Astrocyte (in vitro differentiated cells and primary cell): Measurements from ENCODE around the gene KRTAP16-1. TPM values are rescaled to one million over a fixed set of nuclear protein-coding genes. Genes with fewer than 3 reads are reported as not detected.

Experiments
- DNase-seq: peaks from one replicate; pipeline ENCODE4 v3.0.0-alpha.2; 2010; ENCODE audit warnings: low read depth
- FAIRE-seq: peaks from 2 replicates; lab custom pipeline; 2011; peaks lifted over from hg19 to GRCh38; lab: Jason Lieb, UNC
- H2AFZ ChIP-seq: 2 replicates; pipeline ENCODE4 v1.6.0; 2012; ENCODE audit warnings: low read depth, low read length, inconsistent platforms
- H3K27ac ChIP-seq: 2 replicates; pipeline ENCODE4 v1.5.1; 2011; ENCODE audit warnings: low read depth, low read length, inconsistent platforms
- H3K27me3 ChIP-seq: 2 replicates; pipeline ENCODE4 v1.6.0; 2011; ENCODE audit warnings: low read length, inconsistent platforms; ENCODE audit not compliant: insufficient read depth
- H3K36me3 ChIP-seq: 2 replicates; pipeline ENCODE4 v1.5.1; 2011; ENCODE audit warnings: low read length, inconsistent platforms; ENCODE audit not compliant: insufficient read depth
- H3K4me1 ChIP-seq: 2 replicates; pipeline ENCODE4 v1.5.1; 2011; ENCODE audit warnings: low read length, inconsistent platforms; ENCODE audit not compliant: insufficient read depth
- H3K4me2 ChIP-seq: 2 replicates; pipeline ENCODE4 v1.6.0; 2012; ENCODE audit warnings: low read length, inconsistent platforms
- H3K4me3 ChIP-seq: 2 replicates; pipeline ENCODE4 v1.5.1; 2011; ENCODE audit warnings: low read depth, mild to moderate bottlenecking, low read length, inconsistent platforms; ENCODE audit not compliant: insufficient read depth
- H3K79me2 ChIP-seq: 2 replicates; pipeline ENCODE4 v1.6.0; 2012; ENCODE audit warnings: mild to moderate bottlenecking, low read length, inconsistent platforms; ENCODE audit not compliant: insufficient read depth
- H3K9ac ChIP-seq: 2 replicates; pipeline ENCODE4 v1.6.0; 2012; ENCODE audit warnings: mild to moderate bottlenecking, low read length, inconsistent platforms
- H3K9me3 ChIP-seq: 2 replicates; pipeline ENCODE4 v1.5.1; 2012; ENCODE audit warnings: low read depth, mild to moderate bottlenecking, low read length, inconsistent platforms; ENCODE audit not compliant: insufficient read depth
- H4K20me1 ChIP-seq: 2 replicates; pipeline ENCODE4 v1.6.0; 2012; ENCODE audit warnings: low read length, inconsistent platforms; ENCODE audit not compliant: insufficient read depth
- H3K27ac Mint-ChIP-seq: one replicate; pipeline ENCODE4 v1.8.0; 2021; ENCODE audit warnings: mild to moderate bottlenecking, mixed read lengths; ENCODE audit not compliant: unreplicated experiment
- H3K27me3 Mint-ChIP-seq: one replicate; pipeline ENCODE4 v1.8.0; 2021; ENCODE audit warnings: low read depth, mixed read lengths; ENCODE audit not compliant: unreplicated experiment
- H3K36me3 Mint-ChIP-seq: one replicate; pipeline ENCODE4 v1.8.0; 2021; ENCODE audit warnings: low read depth, mixed read lengths; ENCODE audit not compliant: unreplicated experiment
- H3K4me1 Mint-ChIP-seq: one replicate; pipeline ENCODE4 v1.8.0; 2021; ENCODE audit warnings: low read depth, mixed read lengths; ENCODE audit not compliant: unreplicated experiment
- H3K4me3 Mint-ChIP-seq: one replicate; pipeline ENCODE4 v1.8.0; 2021; ENCODE audit warnings: mild to moderate bottlenecking, moderate library complexity, mixed read lengths; ENCODE audit not compliant: unreplicated experiment
- H3K9me3 Mint-ChIP-seq: one replicate; pipeline ENCODE4 v1.8.0; 2021; ENCODE audit warnings: mild to moderate bottlenecking, mixed read lengths; ENCODE audit not compliant: unreplicated experiment
- CTCF ChIP-seq: IDR thresholded peaks from 2 replicates; pipeline ENCODE4 v1.5.1; 2011; ENCODE audit warnings: low read depth, mild to moderate bottlenecking, inconsistent platforms, low read length, moderate library complexity; ENCODE audit not compliant: insufficient read depth
- EZH2 ChIP-seq: IDR thresholded peaks from 2 replicates; pipeline ENCODE4 v1.6.1; 2012; ENCODE audit warnings: mild to moderate bottlenecking, low read length, inconsistent platforms; ENCODE audit not compliant: insufficient read depth
- total RNA-seq: library from RNA; stranded (reverse); gene quantifications from 2 replicates; pipeline ENCODE4 v1.2.1, GENCODE V29; 2021

The KRTAP16-1 gene
- total RNA-seq, 1 donor from 2014 or later, result not detected

DNA sequence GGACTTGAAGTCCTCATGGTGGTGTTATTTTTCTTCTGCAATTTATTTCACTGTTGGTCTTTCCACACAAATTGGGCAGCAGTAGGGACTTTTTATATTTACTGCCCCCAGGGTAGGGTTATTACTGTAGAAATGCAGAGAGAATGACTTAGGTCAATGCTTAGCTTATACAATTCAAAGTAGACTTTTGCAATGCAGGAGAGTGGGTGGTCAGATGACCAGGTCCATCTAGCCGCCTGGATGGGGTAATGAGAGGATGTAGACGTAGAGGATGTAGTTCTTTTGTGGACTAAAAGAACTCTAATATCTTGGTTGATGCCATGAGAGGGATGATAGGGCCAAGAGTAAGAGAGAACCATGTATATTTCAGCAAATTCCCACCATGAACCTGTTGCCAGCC is 9.1 kb upstream of the KRTAP16-1 start:
- H3K9me3 Mint-ChIP-seq, result peaks cover 9% of the 10 kb centered on the region
- H3K79me2 ChIP-seq, result no peaks in the 10 kb centered on the region
- H3K4me2 ChIP-seq, result no peak overlapping the region
- no peaks in the 10 kb centered on the region for H3K9me3 ChIP-seq
- H3K27ac ChIP-seq, result no peak overlapping the region
- H3K27ac Mint-ChIP-seq, result no peak overlapping the region
- H3K36me3 Mint-ChIP-seq, result peaks cover 3% of the 10 kb centered on the region
- no peak overlapping the region for H3K9ac ChIP-seq
- DNase-seq (no peak), FAIRE-seq (no peak)
- no peaks in the 10 kb centered on the region for H3K36me3 ChIP-seq
- no peak overlapping the region for H2AFZ ChIP-seq
- H3K27me3 Mint-ChIP-seq, result peaks cover 15% of the 10 kb centered on the region
- no peak for TF ChIP-seq CTCF
- no peak for TF ChIP-seq EZH2
- H3K4me1 ChIP-seq, result no peaks in the 10 kb centered on the region
- no peak overlapping the region for H3K4me3 Mint-ChIP-seq
- H3K4me1 Mint-ChIP-seq, result no peaks in the 10 kb centered on the region
- no peaks in the 10 kb centered on the region for H3K27me3 ChIP-seq
- no peak overlapping the region for H3K4me3 ChIP-seq
- H4K20me1 ChIP-seq, result no peaks in the 10 kb centered on the region

DNA sequence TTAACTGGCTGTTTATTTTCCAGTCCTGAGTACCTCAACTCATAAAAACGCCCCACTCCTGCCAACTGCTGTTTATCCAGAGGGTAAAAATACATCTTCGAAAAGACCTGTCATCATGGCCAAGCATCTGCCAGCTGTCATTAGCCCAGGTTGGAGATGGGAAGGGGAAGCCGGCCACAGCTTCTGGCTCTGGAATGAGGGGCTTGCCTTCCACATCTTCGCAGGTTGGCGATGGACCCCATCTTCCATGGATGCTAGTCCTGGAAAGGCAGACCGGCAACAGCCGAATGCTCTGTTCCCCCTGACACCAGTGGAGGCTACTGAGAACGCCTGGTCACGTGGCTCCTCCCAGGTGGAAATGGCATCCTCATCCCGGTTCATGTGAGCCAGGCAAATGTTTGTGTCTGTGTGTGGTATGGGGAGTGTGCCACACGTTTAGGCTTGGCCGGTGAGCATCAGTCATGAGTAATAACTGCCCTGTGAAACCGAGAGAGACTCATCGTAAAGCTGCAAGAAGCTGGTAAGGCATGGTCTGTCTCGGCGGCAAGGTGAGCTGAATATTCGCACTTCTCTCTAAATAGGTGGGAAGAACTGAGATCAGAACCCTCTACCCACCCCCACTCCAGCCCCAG is 6.8 kb upstream of the KRTAP16-1 start:
- Mint-ChIP-seq H3K27ac (peak overlapping the region; percentile 41), H3K27me3 (peaks cover 26% of the 10 kb centered on the region), H3K9me3 (peaks cover 9% of the 10 kb centered on the region), H3K4me3 (no peak overlapping the region), H3K4me1 (no peaks in the 10 kb centered on the region), H3K36me3 (peaks cover 3% of the 10 kb centered on the region)
- no peak for TF ChIP-seq EZH2
- no peak for TF ChIP-seq CTCF
- Histone ChIP-seq H2AFZ (no peak overlapping the region), H3K9me3 (no peaks in the 10 kb centered on the region), H3K4me3 (no peak overlapping the region), H3K27ac (no peak overlapping the region), H3K27me3 (no peaks in the 10 kb centered on the region), H3K4me2 (no peak overlapping the region), H3K9ac (no peak overlapping the region), H4K20me1 (no peaks in the 10 kb centered on the region), H3K79me2 (no peaks in the 10 kb centered on the region), H3K36me3 (no peaks in the 10 kb centered on the region), H3K4me1 (no peaks in the 10 kb centered on the region)
- FAIRE-seq (no peak), DNase-seq (no peak)

- Mint-ChIP-seq H3K9me3 (peaks cover 6% of the 10 kb centered on the region), H3K4me1 (no peaks in the 10 kb centered on the region), H3K27me3 (peaks cover 27% of the 10 kb centered on the region), H3K36me3 (peaks cover 3% of the 10 kb centered on the region), H3K4me3 (no peak within 1 kb of the TSS), H3K27ac (peak within 1 kb of the TSS; percentile 41)
- DNase-seq, result no peak
- Histone ChIP-seq H3K36me3 (no peaks in the 10 kb centered on the region), H3K27ac (no peak within 1 kb of the TSS), H3K4me2 (no peak within 1 kb of the TSS), H3K9me3 (no peaks in the 10 kb centered on the region), H3K9ac (no peak within 1 kb of the TSS), H3K4me3 (no peak within 1 kb of the TSS), H3K27me3 (no peaks in the 10 kb centered on the region), H2AFZ (no peak within 1 kb of the TSS), H3K4me1 (no peaks in the 10 kb centered on the region), H3K79me2 (no peaks in the 10 kb centered on the region), H4K20me1 (no peaks in the 10 kb centered on the region)
- no peak for FAIRE-seq
- no peak for TF ChIP-seq EZH2
Observed at GRCh38 chr17:41315204-41315794, 6.2 kb upstream of the KRTAP16-1 start, which contains the start of gene KRTAP17-1. Gene KRTAP17-1, minus strand, starts transcription at chr17:41315710. Its CDS starts 60 bp downstream, at chr17:41315650.
